Astrocyte (in vitro differentiated cells and primary cell): Measurements from ENCODE around the gene B4GALT5.

Experiments
- CTCF ChIP-seq: IDR thresholded peaks from 2 replicates; pipeline ENCODE4 v1.5.1; 2011; ENCODE audit warnings: low read depth, mild to moderate bottlenecking, inconsistent platforms, low read length, moderate library complexity; ENCODE audit not compliant: insufficient read depth
- EZH2 ChIP-seq: IDR thresholded peaks from 2 replicates; pipeline ENCODE4 v1.6.1; 2012; ENCODE audit warnings: mild to moderate bottlenecking, low read length, inconsistent platforms; ENCODE audit not compliant: insufficient read depth

- TF ChIP-seq CTCF (no peak), EZH2 (no peak)
Measured at GRCh38 chr20:49682798-49683197, 30.9 kb downstream of the B4GALT5 start.
